Caco-2 (cell line): ENCODE measurements around the gene SYT7. TPM values are rescaled to one million over a fixed set of nuclear protein-coding genes. Genes with fewer than 3 reads are reported as not detected.

Experiments
- BruUV-seq: library from RNA; stranded (reverse); fragments of 400-500 nt; replicated peaks from 2 replicates; lab custom pipeline; 2021; lab: Mats Ljungman, UMichigan
- CTCF ChIA-PET: fragments of 300-600 bp; sonication (Branson Sonifier 250); formaldehyde crosslinking; loops from one replicate; lab custom pipeline; 2022; ENCODE audit warnings: antibody characterized with exemption; lab: Charles Lee
- POLR2A ChIA-PET: fragments of 300-600 bp; sonication (Branson Sonifier 250); formaldehyde crosslinking; loops from one replicate; lab custom pipeline; 2022; ENCODE audit warnings: antibody characterized with exemption; lab: Charles Lee
- DNase-seq, 2 experiments: peaks; one replicate each; pipeline versions ENCODE4 v3.0.0 to v3.0.0-alpha.2; 2020 to 2022
- H3K27me3 ChIP-seq: replicated peaks from 2 replicates; pipeline ENCODE4 v1.6.0; 2011; ENCODE audit warnings: low read length; ENCODE audit not compliant: control insufficient read depth, insufficient read depth
- H3K36me3 ChIP-seq: 2 replicates; pipeline ENCODE4 v1.5.1; 2011; ENCODE audit warnings: low read length; ENCODE audit not compliant: control insufficient read depth, insufficient read depth
- H3K4me1 ChIP-seq: fragments of 250-450 bp; sonication (Bioruptor Pico); 2 replicates; pipeline ENCODE4 v1.5.1; 2020; ENCODE audit warnings: mild to moderate bottlenecking
- H3K4me3 ChIP-seq: 2 replicates; pipeline ENCODE4 v1.5.1; 2011; ENCODE audit warnings: low read depth, mild to moderate bottlenecking, control low read depth, low read length
- H3K9me3 ChIP-seq: fragments of 250-450 bp; sonication (Bioruptor Pico); 2 replicates; pipeline ENCODE4 v1.5.1; 2020; ENCODE audit warnings: mild to moderate bottlenecking, moderate library complexity
- H3K27ac Mint-ChIP-seq: one replicate; pipeline ENCODE4 v1.8.0; 2022; ENCODE audit warnings: mixed read lengths; ENCODE audit not compliant: unreplicated experiment
- H3K27me3 Mint-ChIP-seq: one replicate; pipeline ENCODE4 v1.8.0; 2022; ENCODE audit warnings: mixed read lengths; ENCODE audit not compliant: insufficient read depth, unreplicated experiment
- H3K36me3 Mint-ChIP-seq: one replicate; pipeline ENCODE4 v1.8.0; 2022; ENCODE audit warnings: mild to moderate bottlenecking, mixed read lengths; ENCODE audit not compliant: insufficient read depth, unreplicated experiment
- H3K4me1 Mint-ChIP-seq: one replicate; pipeline ENCODE4 v1.8.0; 2022; ENCODE audit warnings: low read depth, mixed read lengths; ENCODE audit not compliant: unreplicated experiment
- H3K4me3 Mint-ChIP-seq: one replicate; pipeline ENCODE4 v1.8.0; 2022; ENCODE audit warnings: mild to moderate bottlenecking, moderate library complexity, mixed read lengths; ENCODE audit not compliant: unreplicated experiment
- H3K9me3 Mint-ChIP-seq: one replicate; pipeline ENCODE4 v1.8.0; 2022; ENCODE audit warnings: mixed read lengths; ENCODE audit not compliant: unreplicated experiment
- intact Hi-C: fragments of 100-400 bp; cut with micrococcal nuclease; formaldehyde crosslinking; loops from one replicate; pipeline ENCODE4 v1.10.0; 2022; ENCODE audit not compliant: unreplicated experiment
- total RNA-seq: library from RNA; stranded (reverse); gene quantifications from 2 replicates; pipeline ENCODE4 v1.2.3, GENCODE V29; 2022
- TF ChIP-seq, protein P1 (sequence below), 2 experiments: fragments of 200-600 bp in 1 of 2; IDR thresholded peaks; 1 replicate in 1 of 2; 2 replicates in 1 of 2; pipeline versions ENCODE4 v1.5.1 to v1.8.0; 2011 to 2022; ENCODE audit warnings: antibody characterized with exemption in 1 of 2, control low read depth in 1 of 2, inconsistent platforms in 1 of 2, low read depth in 1 of 2, low read length in 1 of 2, mild to moderate bottlenecking in 1 of 2, moderate library complexity in 1 of 2; ENCODE audit not compliant: insufficient read depth in 1 of 2, severe bottlenecking in 1 of 2, unreplicated experiment in 1 of 2

The SYT7 gene
- total RNA-seq, 1 experiment from 2014 or later, result 33.5 TPM

DNA sequence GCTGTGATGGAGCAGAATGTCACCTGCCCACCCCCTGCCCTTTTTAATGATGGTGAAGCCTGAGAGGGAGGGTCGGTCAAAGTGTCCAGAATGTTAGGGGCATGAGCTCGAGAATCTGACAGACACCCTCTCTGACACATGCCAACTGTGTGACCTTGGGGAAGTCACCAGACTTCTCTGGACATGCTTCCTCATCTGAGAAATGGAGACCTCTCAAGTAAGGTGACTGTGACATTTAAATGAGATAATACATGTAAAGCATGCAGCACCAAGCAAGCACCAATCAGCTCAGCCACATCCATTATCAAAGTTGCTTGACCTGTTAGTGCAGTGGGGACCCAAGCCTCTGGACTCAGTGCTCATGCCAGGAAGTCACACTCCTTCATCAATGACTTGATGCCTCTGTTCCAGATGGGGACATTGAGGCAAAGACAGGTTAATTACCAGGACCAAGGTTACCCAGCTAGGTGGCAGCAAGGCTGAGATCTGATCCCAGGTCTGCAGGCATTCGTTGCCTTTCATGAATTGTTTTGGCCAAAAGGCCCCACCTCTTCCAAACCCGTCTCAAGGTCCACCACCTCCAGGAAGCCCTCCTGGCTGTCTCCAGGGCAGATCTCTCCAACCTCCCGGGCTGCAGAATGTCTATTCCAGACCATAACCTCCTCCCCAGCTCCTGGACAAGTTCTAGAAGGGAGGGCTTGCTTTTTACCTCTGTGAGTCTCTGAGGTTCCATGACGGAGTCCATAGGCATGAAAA, 38.8 kb upstream of the SYT7 start:
- H3K4me3 ChIP-seq, result no peak overlapping the region
- CTCF ChIA-PET, result interaction anchor here (1.3 kb wide), 1 partner anchor 31 kb away, joined by 3 read pairs; no protein-coding TSS in a partner anchor
- H3K36me3 ChIP-seq, result no peaks in the 10 kb centered on the region
- Mint-ChIP-seq H3K36me3 (no peaks in the 10 kb centered on the region), H3K4me3 (no peak overlapping the region), H3K27me3 (no peaks in the 10 kb centered on the region), H3K9me3 (no peaks in the 10 kb centered on the region), H3K27ac (no peak overlapping the region), H3K4me1 (peaks cover 2% of the 10 kb centered on the region)
- no TSS peak for BruUV-seq
- no peaks in the 10 kb centered on the region; the same call in 1 of the 2 replicates for H3K9me3 ChIP-seq
- 0 out of 2 replicates have a peak, but pooled peaks cover under 1% of the 10 kb centered on the region for H3K4me1 ChIP-seq
- intact Hi-C loops, result no loop called here
- TF ChIP-seq, protein P1, sequence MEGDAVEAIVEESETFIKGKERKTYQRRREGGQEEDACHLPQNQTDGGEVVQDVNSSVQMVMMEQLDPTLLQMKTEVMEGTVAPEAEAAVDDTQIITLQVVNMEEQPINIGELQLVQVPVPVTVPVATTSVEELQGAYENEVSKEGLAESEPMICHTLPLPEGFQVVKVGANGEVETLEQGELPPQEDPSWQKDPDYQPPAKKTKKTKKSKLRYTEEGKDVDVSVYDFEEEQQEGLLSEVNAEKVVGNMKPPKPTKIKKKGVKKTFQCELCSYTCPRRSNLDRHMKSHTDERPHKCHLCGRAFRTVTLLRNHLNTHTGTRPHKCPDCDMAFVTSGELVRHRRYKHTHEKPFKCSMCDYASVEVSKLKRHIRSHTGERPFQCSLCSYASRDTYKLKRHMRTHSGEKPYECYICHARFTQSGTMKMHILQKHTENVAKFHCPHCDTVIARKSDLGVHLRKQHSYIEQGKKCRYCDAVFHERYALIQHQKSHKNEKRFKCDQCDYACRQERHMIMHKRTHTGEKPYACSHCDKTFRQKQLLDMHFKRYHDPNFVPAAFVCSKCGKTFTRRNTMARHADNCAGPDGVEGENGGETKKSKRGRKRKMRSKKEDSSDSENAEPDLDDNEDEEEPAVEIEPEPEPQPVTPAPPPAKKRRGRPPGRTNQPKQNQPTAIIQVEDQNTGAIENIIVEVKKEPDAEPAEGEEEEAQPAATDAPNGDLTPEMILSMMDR (IDR thresholded peaks at IDR 0.05; ENCODE audit: insufficient read depth in 1 of 2, low read depth in 1 of 2, low read length in 1 of 2, severe bottlenecking in 1 of 2, unreplicated experiment in 1 of 2), result no peak
- no peak for DNase-seq
- POLR2A ChIA-PET, result interaction anchor here (0.8 kb wide), 1 partner anchor 32 kb away, joined by 3 read pairs; no protein-coding TSS in a partner anchor
- no peaks in the 10 kb centered on the region for H3K27me3 ChIP-seq

- CTCF ChIA-PET, result interaction anchor here (1.3 kb wide), 1 partner anchor 30 kb away, joined by 3 read pairs; no protein-coding TSS in a partner anchor
- H3K27me3 Mint-ChIP-seq, result no peaks in the 10 kb centered on the region
- POLR2A ChIA-PET, result interaction anchor here (0.8 kb wide), 1 partner anchor 32 kb away, joined by 3 read pairs; no protein-coding TSS in a partner anchor
- TF ChIP-seq, protein P1 (IDR thresholded peaks at IDR 0.05; ENCODE audit: insufficient read depth in 1 of 2, low read depth in 1 of 2, low read length in 1 of 2, severe bottlenecking in 1 of 2, unreplicated experiment in 1 of 2), result no peak
- intact Hi-C loops, result no loop called here
- no peaks in the 10 kb centered on the region for H3K4me1 ChIP-seq
- no peaks in the 10 kb centered on the region for H3K27me3 ChIP-seq
- no peaks in the 10 kb centered on the region; the same call in 1 of the 2 replicates for H3K9me3 ChIP-seq
- no peaks in the 10 kb centered on the region for H3K4me1 Mint-ChIP-seq
- H3K9me3 Mint-ChIP-seq, result no peaks in the 10 kb centered on the region
- no peak overlapping the region for H3K4me3 Mint-ChIP-seq
- H3K36me3 ChIP-seq, result no peaks in the 10 kb centered on the region
- BruUV-seq, result no TSS peak
- no peak overlapping the region for H3K27ac Mint-ChIP-seq
- no peak overlapping the region for H3K4me3 ChIP-seq
- H3K36me3 Mint-ChIP-seq, result no peaks in the 10 kb centered on the region
- DNase-seq, result no peak
Measured at GRCh38 chr11:61618978-61619377, 38.1 kb upstream of the SYT7 start.

- H3K27ac Mint-ChIP-seq, result no peak overlapping the region
- Histone ChIP-seq H3K27me3 (no peaks in the 10 kb centered on the region), H3K9me3 (no peaks in the 10 kb centered on the region; the same call in 1 of the 2 replicates), H3K36me3 (no peaks in the 10 kb centered on the region), H3K4me1 (no peaks in the 10 kb centered on the region), H3K4me3 (no peak overlapping the region)
- ChIA-PET CTCF (no interaction called here), POLR2A (no interaction called here)
- intact Hi-C loops, result no loop called here
- no peak for DNase-seq
- H3K9me3 Mint-ChIP-seq, result no peaks in the 10 kb centered on the region
- no peaks in the 10 kb centered on the region for H3K36me3 Mint-ChIP-seq
- TF ChIP-seq, protein P1 (IDR thresholded peaks at IDR 0.05; ENCODE audit: insufficient read depth in 1 of 2, low read depth in 1 of 2, low read length in 1 of 2, severe bottlenecking in 1 of 2, unreplicated experiment in 1 of 2), result no peak
- no peaks in the 10 kb centered on the region for H3K4me1 Mint-ChIP-seq
- H3K27me3 Mint-ChIP-seq, result no peaks in the 10 kb centered on the region
- no peak overlapping the region for H3K4me3 Mint-ChIP-seq
- no TSS peak for BruUV-seq
Measured at GRCh38 chr11:61617515-61617914, 36.6 kb upstream of the SYT7 start.
